GM12891 (cell line): Measurements from ENCODE around the gene OSBPL1A.

Experiments
- POLR2A ChIP-seq: IDR thresholded peaks from 2 replicates; pipeline ENCODE4 v1.6.1; 2011; ENCODE audit warnings: low read depth, low read length, control low read depth
- POLR2AphosphoS5 ChIP-seq: IDR thresholded peaks from 2 replicates; pipeline ENCODE4 v1.6.1; 2011; ENCODE audit warnings: low read depth, low read length, control low read depth

- TF ChIP-seq POLR2A (no peak), POLR2AphosphoS5 (no peak)
Observed at GRCh38 chr18:24369426-24369825, 28.2 kb downstream of the OSBPL1A start.
